Pulmonary artery endothelial cell (primary cell): ENCODE data around the gene ZNF148. TPM values are rescaled to one million over a fixed set of nuclear protein-coding genes. Genes with fewer than 3 reads are reported as not detected.

Experiments used
- DNase-seq: peaks from one replicate; pipeline ENCODE4 v3.0.0-alpha.2; 2011; ENCODE audit warnings: low read depth, low spot score
- total RNA-seq: library from RNA; depleted of rRNA; stranded (reverse); fragments of >200 nt; gene quantifications from 2 replicates; pipeline ENCODE4 v1.2.3, GENCODE V29; 2014

ZNF148 gene
- total RNA-seq, 1 donor from 2014 or later = 24.1 TPM

- no peak for DNase-seq
Observed at GRCh38 chr3:125229707-125230106, 145.4 kb downstream of the ZNF148 start.

- no peak for DNase-seq
Observed at GRCh38 chr3:125229168-125229567, 146.0 kb downstream of the ZNF148 start.

GRCh38 chr3:125221831-125222230 is 153.3 kb downstream of the ZNF148 start:
- DNase-seq = no peak

GRCh38 chr3:125220727-125221429 is 154.2 kb downstream of the ZNF148 start:
- no peak for DNase-seq

GRCh38 chr3:125220183-125220582 is 154.9 kb downstream of the ZNF148 start:
- no peak for DNase-seq

DNA sequence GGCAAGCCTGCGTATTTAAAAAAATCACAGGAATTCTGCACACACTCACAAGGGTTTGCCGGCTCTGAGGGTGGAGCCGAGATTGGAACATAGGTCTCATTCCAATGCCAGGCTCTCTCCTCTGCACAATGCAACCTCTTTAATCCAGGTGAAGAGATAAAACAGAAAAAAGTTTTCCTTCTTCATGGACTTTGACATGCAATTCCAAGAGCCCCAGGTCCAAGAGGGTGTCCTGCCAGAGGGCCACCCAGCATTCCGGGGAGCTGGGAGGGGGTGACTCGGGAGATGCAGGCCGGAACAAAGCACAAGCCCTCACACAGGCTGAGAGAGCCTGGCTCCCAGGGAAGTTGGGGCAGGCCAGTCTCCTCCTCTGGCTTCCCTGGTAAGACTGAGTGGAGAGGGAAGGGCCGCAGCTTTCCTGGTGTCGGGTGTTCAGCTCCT is 155.8 kb downstream of the ZNF148 start:
- DNase-seq = no peak

- no peak for DNase-seq
Observed at GRCh38 chr3:125214738-125215137, 160.4 kb downstream of the ZNF148 start.

DNA sequence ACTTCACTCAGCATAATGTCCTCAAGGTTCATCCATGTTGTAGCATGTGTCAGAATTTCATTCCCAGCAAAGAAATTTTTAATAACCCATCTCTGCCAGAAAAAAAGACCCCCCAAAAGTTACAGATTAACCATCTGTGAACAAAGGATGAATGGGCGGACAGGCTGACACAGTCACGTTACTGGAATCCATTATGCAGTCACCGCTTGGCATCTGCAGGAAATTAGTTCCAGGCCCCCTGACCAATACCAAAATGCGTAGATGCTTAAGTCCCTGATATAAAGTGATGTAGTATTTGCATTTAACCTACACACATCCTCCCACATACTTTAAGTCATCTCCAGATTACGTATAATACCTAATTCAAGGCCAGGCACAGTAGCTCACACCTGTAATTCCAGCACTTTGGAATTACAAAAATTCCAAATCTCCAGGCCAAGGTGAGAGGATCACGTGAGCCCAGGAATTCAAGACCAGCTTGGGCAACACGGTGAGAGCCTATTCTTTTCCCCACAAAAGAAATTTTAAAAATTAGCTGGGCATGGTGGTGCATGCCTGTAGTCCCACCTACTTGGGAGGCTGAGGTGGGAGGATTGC is 161.1 kb downstream of the ZNF148 start:
- no peak for DNase-seq

DNA sequence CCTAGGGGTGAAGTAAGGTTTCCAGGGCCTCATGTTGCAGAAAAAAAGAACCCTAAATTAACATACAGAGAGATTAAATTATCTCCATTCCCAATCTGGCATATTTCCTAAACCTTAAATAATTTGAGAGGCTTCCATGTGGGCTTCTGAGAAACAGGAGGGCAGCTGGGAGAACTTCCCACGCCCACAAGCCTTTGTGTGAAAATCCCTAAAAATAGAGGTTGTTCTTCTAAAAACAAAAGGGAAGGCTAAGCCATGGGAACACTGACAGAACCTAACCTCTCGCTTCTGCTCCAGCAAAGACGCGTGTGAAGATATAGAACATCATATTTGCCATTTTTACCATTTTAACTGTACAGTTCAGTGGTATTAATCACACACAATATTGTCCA is 161.8 kb downstream of the ZNF148 start:
- DNase-seq = no peak

- no peak for DNase-seq
Observed at GRCh38 chr3:125212509-125213363, 162.4 kb downstream of the ZNF148 start, which contains the start of gene SLC12A8. TSS of gene SLC12A8 (minus strand) at chr3:125212748. CDS start at chr3:125211349, 1,399 bp downstream.

DNA sequence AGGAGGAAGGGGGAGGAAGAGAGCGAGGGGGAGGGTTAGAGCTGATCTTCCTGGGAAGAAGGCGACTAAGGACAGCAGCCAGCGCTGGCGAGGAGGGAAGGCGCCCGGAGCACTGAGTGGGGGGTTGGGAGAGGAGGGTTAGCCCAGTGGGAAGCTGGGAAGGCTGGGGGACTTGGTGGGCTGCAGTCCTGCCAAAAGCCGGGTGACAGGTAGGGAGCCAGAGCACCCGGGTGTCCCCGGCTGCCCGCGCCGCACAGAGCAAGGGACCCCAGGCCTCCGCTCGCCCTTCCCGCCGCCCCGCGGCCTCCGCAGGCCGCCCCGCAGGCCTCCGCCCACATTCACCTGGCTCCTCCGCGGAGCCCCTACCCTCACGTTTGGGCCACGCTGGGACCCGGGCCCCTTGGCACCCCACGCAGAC is 163.0 kb downstream of the ZNF148 start:
- DNase-seq = no peak

GRCh38 chr3:125211523-125212090 is 163.5 kb downstream of the ZNF148 start:
- no peak for DNase-seq

DNA sequence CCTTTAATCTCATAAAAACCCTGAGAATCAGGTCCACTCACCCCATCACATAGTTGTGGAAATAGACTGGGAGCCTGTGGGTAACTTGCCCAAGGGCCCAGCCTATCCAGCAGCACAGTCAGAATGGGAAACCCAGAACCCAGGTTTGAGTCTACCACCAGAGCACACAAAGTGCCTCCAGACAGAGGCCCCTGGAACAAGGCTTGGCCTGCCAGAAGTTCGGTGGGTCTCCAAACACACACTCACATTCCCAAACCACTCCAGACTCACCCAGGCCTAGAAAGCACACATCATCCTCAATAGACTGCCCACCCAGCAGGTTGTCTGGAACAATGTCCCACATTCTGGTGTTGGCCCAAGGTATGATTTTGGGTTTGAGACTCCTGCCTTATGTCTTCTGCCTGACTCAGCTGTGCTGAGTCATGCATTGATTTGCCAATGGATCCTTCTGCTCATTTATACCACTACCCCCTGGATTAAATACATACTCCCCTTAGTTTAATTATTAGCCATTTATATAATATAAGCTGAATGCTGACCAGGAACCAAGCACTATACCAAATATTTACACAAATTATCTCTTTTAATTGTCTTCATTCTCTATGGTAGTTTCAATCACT is 167.1 kb downstream of the ZNF148 start:
- no peak for DNase-seq

DNA sequence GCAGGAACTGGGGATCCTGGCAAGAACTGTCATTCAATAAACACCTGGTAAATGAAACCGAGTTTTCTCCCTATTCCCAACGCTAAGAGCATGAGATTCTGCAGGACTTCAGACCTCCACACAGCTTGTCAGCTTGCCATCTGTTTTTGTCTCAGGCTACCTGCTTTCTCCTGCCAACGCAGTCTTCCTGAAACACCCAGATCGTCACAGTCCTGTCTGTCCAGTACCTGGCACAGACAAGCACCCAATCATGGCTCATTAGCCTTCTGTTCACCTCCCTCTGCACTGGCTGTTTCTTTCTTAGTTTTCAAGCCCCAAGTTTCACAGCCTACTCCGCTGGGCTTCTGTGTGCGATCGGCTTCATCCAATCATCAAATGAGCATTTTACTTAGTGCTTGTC is 167.6 kb downstream of the ZNF148 start:
- DNase-seq = no peak

GRCh38 chr3:125206934-125207333 is 168.2 kb downstream of the ZNF148 start:
- DNase-seq = no peak

DNA sequence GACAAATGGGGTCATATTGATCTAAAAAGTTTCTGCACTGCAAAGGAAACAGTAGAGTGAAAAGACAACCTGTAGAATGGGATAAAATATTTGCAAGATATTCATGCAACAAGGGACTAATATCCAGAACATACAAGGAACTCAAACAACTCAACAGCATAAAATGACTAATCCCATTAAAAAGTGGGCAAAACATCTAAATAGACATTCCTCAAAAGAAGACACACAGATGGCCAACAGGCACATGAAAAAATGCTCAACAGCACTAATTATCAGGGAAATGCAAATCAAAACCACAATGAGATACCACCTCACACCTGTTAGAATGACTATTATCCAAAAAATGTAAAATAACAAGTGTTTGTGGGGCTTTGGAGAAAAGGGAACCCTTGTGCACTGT is 171.4 kb downstream of the ZNF148 start:
- DNase-seq = no peak

- DNase-seq = no peak
Observed at GRCh38 chr3:125202197-125202596, 172.9 kb downstream of the ZNF148 start.

DNA sequence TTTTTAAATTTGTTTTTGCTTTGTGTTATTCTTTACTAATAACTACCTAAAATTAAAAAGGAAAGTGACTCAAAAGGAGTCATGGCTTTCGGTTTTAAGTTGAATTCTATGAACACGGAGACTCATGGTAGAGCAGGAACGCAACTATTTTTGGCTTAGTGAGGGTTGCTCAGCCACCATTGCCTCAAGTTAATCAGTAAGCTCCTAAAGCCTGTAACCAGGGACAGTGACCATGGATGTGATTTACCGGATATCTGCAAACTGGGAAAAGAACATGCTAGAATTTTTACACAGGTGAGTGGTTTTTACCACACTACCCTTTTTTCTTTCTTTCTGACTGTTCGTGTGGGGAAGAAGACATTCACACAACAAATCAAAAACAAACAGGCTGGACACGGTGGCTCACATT is 174.4 kb downstream of the ZNF148 start:
- no peak for DNase-seq

DNA sequence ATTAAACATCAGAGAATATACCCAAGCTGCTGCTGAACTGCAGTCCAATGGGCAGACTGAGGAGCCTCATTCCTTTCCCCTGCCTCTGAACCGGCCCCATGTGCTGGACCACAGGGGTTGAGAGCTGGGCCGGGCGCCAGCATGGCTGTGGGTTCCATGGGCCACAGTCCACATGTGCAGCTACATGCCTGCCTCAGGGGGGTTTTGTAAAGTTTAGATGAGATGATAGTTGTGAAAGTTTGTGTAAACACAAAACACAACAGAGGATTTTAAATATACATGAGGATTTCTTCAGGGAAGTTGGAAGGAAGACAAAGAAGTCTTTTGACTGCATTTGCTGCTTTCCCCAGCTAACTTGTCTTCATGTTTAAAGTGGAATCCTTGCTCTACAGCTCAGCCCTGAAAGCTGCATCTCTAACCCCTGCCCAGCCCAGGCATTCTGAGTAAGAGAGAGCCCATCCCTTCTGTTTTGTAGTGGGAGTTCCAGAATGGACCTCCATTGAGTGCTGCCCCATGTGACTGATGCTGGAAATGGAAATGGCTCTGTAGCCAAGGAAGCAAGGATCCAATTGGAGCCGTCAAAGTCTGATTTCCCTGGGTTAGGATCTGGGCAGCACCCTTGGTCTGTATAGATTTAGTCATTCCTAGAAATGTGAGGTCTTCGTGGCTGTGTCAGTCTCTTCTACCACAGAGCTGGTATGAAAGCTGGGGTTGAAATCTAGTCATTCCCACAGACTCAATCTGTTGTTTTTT is 180.1 kb downstream of the ZNF148 start:
- DNase-seq = no peak

GRCh38 chr3:125194061-125194848 is 180.9 kb downstream of the ZNF148 start:
- DNase-seq = no peak
